Mucosa of stomach (tissue), 1 donor: ENCODE results near the gene CDC42SE2.
"Not testable (repeated sequence)": the region's sequence is repeated elsewhere in the genome, so short reads cannot be mapped to it uniquely, and the experiment has no call there.

Experiments
- H3K27me3 ChIP-seq: one replicate; pipeline ENCODE4 v1.7.0; 2013; ENCODE audit warnings: mild to moderate bottlenecking, low read length; ENCODE audit not compliant: control insufficient read depth, insufficient read depth
- H3K36me3 ChIP-seq: one replicate; pipeline ENCODE4 v1.7.0; 2013; ENCODE audit warnings: low read length; ENCODE audit not compliant: control insufficient read depth, insufficient read depth
- H3K4me1 ChIP-seq: one replicate; pipeline ENCODE4 v1.7.0; 2013; ENCODE audit warnings: mild to moderate bottlenecking, low read length; ENCODE audit not compliant: control insufficient read depth, insufficient read depth
- H3K4me3 ChIP-seq: one replicate; pipeline ENCODE4 v1.7.0; 2013; ENCODE audit warnings: low read length
- H3K9ac ChIP-seq: one replicate; pipeline ENCODE4 v1.7.0; 2013; ENCODE audit warnings: mild to moderate bottlenecking, low read length, moderate library complexity
- H3K9me3 ChIP-seq: one replicate; pipeline ENCODE4 v1.7.0; 2013; ENCODE audit warnings: mild to moderate bottlenecking, low read length, moderate library complexity; ENCODE audit not compliant: control insufficient read depth
- donor health status: Pancreatic carcinoma.

CDC42SE2 gene

GRCh38 chr5:131337240-131338050, 73.6 kb downstream of the CDC42SE2 start:
- H3K9me3 ChIP-seq, H3K4me3 ChIP-seq, H3K9ac ChIP-seq, H3K36me3 ChIP-seq, H3K27me3 ChIP-seq, H3K4me1 ChIP-seq: not testable (repeated sequence)

GRCh38 chr5:131338051-131338453, 74.2 kb downstream of the CDC42SE2 start:
- H3K4me3 ChIP-seq = no peak overlapping the region
- H3K27me3 ChIP-seq = no peaks in the 10 kb centered on the region
- H3K9ac ChIP-seq = no peak overlapping the region
- H3K36me3 ChIP-seq = no peaks in the 10 kb centered on the region
- H3K4me1 ChIP-seq = no peaks in the 10 kb centered on the region
- H3K9me3 ChIP-seq = no peaks in the 10 kb centered on the region

GRCh38 chr5:131344288-131344687, 80.4 kb downstream of the CDC42SE2 start:
- not testable (repeated sequence) for H3K4me3 ChIP-seq, H3K27me3 ChIP-seq, H3K9ac ChIP-seq, H3K9me3 ChIP-seq, H3K36me3 ChIP-seq, H3K4me1 ChIP-seq

- H3K9ac ChIP-seq, H3K9me3 ChIP-seq, H3K4me1 ChIP-seq, H3K27me3 ChIP-seq, H3K4me3 ChIP-seq, H3K36me3 ChIP-seq: not testable (repeated sequence)
These were observed 82.4 kb downstream of the CDC42SE2 start for GRCh38 chr5:131346204-131346603.

GRCh38 chr5:131353991-131354390, 90.1 kb downstream of the CDC42SE2 start:
- H3K4me3 ChIP-seq = no peak overlapping the region

GRCh38 chr5:131355971-131356528, 92.2 kb downstream of the CDC42SE2 start:
- H3K36me3 ChIP-seq = peaks cover 4% of the 10 kb centered on the region
- peaks cover 5% of the 10 kb centered on the region for H3K4me1 ChIP-seq
- H3K9ac ChIP-seq = no peak overlapping the region
- no peak overlapping the region for H3K4me3 ChIP-seq
- H3K27me3 ChIP-seq = no peaks in the 10 kb centered on the region
- H3K9me3 ChIP-seq = no peaks in the 10 kb centered on the region

More at GRCh38 chr5:131353991-131354390, 90.1 kb downstream of the CDC42SE2 start:
- H3K4me1 ChIP-seq = peaks cover 5% of the 10 kb centered on the region
- H3K36me3 ChIP-seq = no peaks in the 10 kb centered on the region
- no peaks in the 10 kb centered on the region for H3K27me3 ChIP-seq
- H3K9me3 ChIP-seq = no peaks in the 10 kb centered on the region
- H3K9ac ChIP-seq = no peak overlapping the region

- Histone ChIP-seq H3K9ac (no peak overlapping the region), H3K27me3 (no peaks in the 10 kb centered on the region), H3K36me3 (peaks cover 4% of the 10 kb centered on the region), H3K4me1 (peaks cover 5% of the 10 kb centered on the region), H3K4me3 (no peak overlapping the region), H3K9me3 (no peaks in the 10 kb centered on the region)
These were observed 92.8 kb downstream of the CDC42SE2 start for GRCh38 chr5:131356619-131357018.

GRCh38 chr5:131357739-131358561, 94.1 kb downstream of the CDC42SE2 start:
- H3K27me3 ChIP-seq = no peaks in the 10 kb centered on the region
- H3K9me3 ChIP-seq = no peaks in the 10 kb centered on the region
- peaks cover 4% of the 10 kb centered on the region for H3K36me3 ChIP-seq

GRCh38 chr5:131361677-131362315, 97.9 kb downstream of the CDC42SE2 start:
- H3K9me3 ChIP-seq = no peaks in the 10 kb centered on the region
- H3K9ac ChIP-seq = no peak overlapping the region

More at GRCh38 chr5:131357739-131358561, 94.1 kb downstream of the CDC42SE2 start:
- Histone ChIP-seq H3K4me1 (peaks cover 5% of the 10 kb centered on the region), H3K4me3 (no peak overlapping the region), H3K9ac (no peak overlapping the region)

GRCh38 chr5:131363811-131364506, 100.1 kb downstream of the CDC42SE2 start:
- H3K27me3 ChIP-seq = no peaks in the 10 kb centered on the region
- H3K4me3 ChIP-seq = no peak overlapping the region
- no peak overlapping the region for H3K9ac ChIP-seq
- H3K9me3 ChIP-seq = no peaks in the 10 kb centered on the region
- H3K36me3 ChIP-seq = peaks cover 4% of the 10 kb centered on the region
- no peaks in the 10 kb centered on the region for H3K4me1 ChIP-seq

More at GRCh38 chr5:131361677-131362315, 97.9 kb downstream of the CDC42SE2 start:
- peaks cover 4% of the 10 kb centered on the region for H3K36me3 ChIP-seq
- no peaks in the 10 kb centered on the region for H3K27me3 ChIP-seq
- no peaks in the 10 kb centered on the region for H3K4me1 ChIP-seq
- no peak overlapping the region for H3K4me3 ChIP-seq

GRCh38 chr5:131364507-131365050, 100.7 kb downstream of the CDC42SE2 start:
- Histone ChIP-seq H3K27me3 (no peaks in the 10 kb centered on the region), H3K4me3 (no peak overlapping the region)

More at GRCh38 chr5:131364507-131365050, 100.7 kb downstream of the CDC42SE2 start:
- Histone ChIP-seq H3K9ac (no peak overlapping the region), H3K9me3 (no peaks in the 10 kb centered on the region), H3K36me3 (no peaks in the 10 kb centered on the region), H3K4me1 (no peaks in the 10 kb centered on the region)
